HepG2 (cell line): ENCODE measurements around the gene ARHGEF40. TPM values are rescaled to one million over a fixed set of nuclear protein-coding genes. Genes with fewer than 3 reads are reported as not detected.

Source experiments
- HDAC2 ChIP-seq: sonication (generic); formaldehyde crosslinking; IDR thresholded peaks from 2 replicates; pipeline ENCODE4 v1.4.0; 2020; ENCODE audit warnings: missing genetic modification reagents
- KAT7 ChIP-seq: IDR thresholded peaks from 2 replicates; pipeline ENCODE4 v1.6.1; 2018; ENCODE audit warnings: borderline replicate concordance, missing compliant biosample characterization
- KDM5A ChIP-seq: fragments of 200-600 bp; sonication (generic); IDR thresholded peaks from 2 replicates; pipeline ENCODE4 v1.7.0; 2018; ENCODE audit warnings: antibody characterized with exemption, mild to moderate bottlenecking, low read length, borderline replicate concordance
- KDM5B ChIP-seq: sonication (generic); formaldehyde crosslinking; IDR thresholded peaks from 2 replicates; pipeline ENCODE4 v1.4.0; 2020; ENCODE audit warnings: missing genetic modification reagents, mild to moderate bottlenecking, borderline replicate concordance
- MEIS2 ChIP-seq: sonication (generic); formaldehyde crosslinking; IDR thresholded peaks from 2 replicates; pipeline ENCODE4 v1.9.0; 2021; ENCODE audit warnings: mild to moderate bottlenecking, missing genetic modification reagents
- SALL1 ChIP-seq: sonication (generic); formaldehyde crosslinking; IDR thresholded peaks from 2 replicates; pipeline ENCODE4 v1.8.0; 2022; ENCODE audit warnings: mild to moderate bottlenecking, missing genetic modification reagents
- SALL2 ChIP-seq: sonication (generic); formaldehyde crosslinking; IDR thresholded peaks from 2 replicates; pipeline ENCODE4 v1.8.1; 2023; ENCODE audit warnings: mild to moderate bottlenecking, missing genetic modification reagents, inconsistent platforms
- SPEN ChIP-seq: sonication (generic); formaldehyde crosslinking; IDR thresholded peaks from 2 replicates; pipeline ENCODE4 v1.5.1; 2020; ENCODE audit warnings: low read depth, mild to moderate bottlenecking, missing genetic modification reagents
- SRSF4 ChIP-seq: fragments of 200-400 bp; formaldehyde crosslinking; IDR thresholded peaks from one replicate; pipeline ENCODE4 v1.6.1; 2018; ENCODE audit warnings: mild to moderate bottlenecking, low read depth, low read length, moderate library complexity; ENCODE audit not compliant: poor library complexity, severe bottlenecking
- ZNF101 ChIP-seq: sonication (generic); formaldehyde crosslinking; IDR thresholded peaks from 2 replicates; pipeline ENCODE4 v1.4.0; 2020; ENCODE audit warnings: mild to moderate bottlenecking, low read depth, missing genetic modification reagents, borderline replicate concordance
- ZNF230 ChIP-seq: sonication (generic); formaldehyde crosslinking; IDR thresholded peaks from 2 replicates; pipeline ENCODE4 v1.4.0; 2020; ENCODE audit warnings: mild to moderate bottlenecking, missing genetic modification reagents
- ZNF660 ChIP-seq: sonication (generic); formaldehyde crosslinking; IDR thresholded peaks from 2 replicates; pipeline ENCODE4 v1.5.1; 2020; ENCODE audit warnings: mild to moderate bottlenecking, low read depth, missing genetic modification reagents, borderline replicate concordance
- polyA plus RNA-seq, 8 experiments: library from polyadenylated mRNA; depleted of rRNA in 3 of 8; stranded (reverse) in 7 of 8; unstranded in 1 of 8; fragments of >200 nt; fragmentation: Illumina TruSeq in 4 of 8; extraction: Trizol in 4 of 8; gene quantifications; 2 replicates each; pipeline versions ENCODE4 v1.2.1 to v1.2.3, GENCODE V29; 2011 to 2016; ENCODE audit warnings: low read depth in 4 of 8, missing spikeins in 1 of 8, mixed read lengths in 1 of 8; ENCODE audit not compliant: insufficient read depth in 1 of 8
- total RNA-seq, 5 experiments: library from RNA; depleted of rRNA; stranded (reverse); fragments of >200 nt; fragmentation: Illumina TruSeq; extraction: Trizol; gene quantifications; 2 replicates each; pipeline ENCODE4 v1.2.3, GENCODE V29; 2016; ENCODE audit warnings: low read depth in 1 of 5
- TF ChIP-seq, protein P1 (sequence below): sonication (generic); formaldehyde crosslinking; IDR thresholded peaks from 2 replicates; pipeline ENCODE4 v1.4.0; 2020; ENCODE audit warnings: missing genetic modification reagents, mild to moderate bottlenecking, borderline replicate concordance
- TF ChIP-seq, protein P2 (sequence below): sonication (generic); formaldehyde crosslinking; IDR thresholded peaks from 2 replicates; pipeline ENCODE4 v1.5.1; 2020; ENCODE audit warnings: missing genetic modification reagents, mild to moderate bottlenecking, borderline replicate concordance
- TF ChIP-seq, protein P3 (sequence below): sonication (generic); formaldehyde crosslinking; IDR thresholded peaks from 2 replicates; pipeline ENCODE4 v1.5.0; 2020; ENCODE audit warnings: missing genetic modification reagents

ARHGEF40 gene
- total and polyA plus RNA-seq, 2 of the 13 experiments (the other 11 are each of a cell fraction or from before 2014, with no cell fraction given), result 28.1 to 78.1 TPM

DNA sequence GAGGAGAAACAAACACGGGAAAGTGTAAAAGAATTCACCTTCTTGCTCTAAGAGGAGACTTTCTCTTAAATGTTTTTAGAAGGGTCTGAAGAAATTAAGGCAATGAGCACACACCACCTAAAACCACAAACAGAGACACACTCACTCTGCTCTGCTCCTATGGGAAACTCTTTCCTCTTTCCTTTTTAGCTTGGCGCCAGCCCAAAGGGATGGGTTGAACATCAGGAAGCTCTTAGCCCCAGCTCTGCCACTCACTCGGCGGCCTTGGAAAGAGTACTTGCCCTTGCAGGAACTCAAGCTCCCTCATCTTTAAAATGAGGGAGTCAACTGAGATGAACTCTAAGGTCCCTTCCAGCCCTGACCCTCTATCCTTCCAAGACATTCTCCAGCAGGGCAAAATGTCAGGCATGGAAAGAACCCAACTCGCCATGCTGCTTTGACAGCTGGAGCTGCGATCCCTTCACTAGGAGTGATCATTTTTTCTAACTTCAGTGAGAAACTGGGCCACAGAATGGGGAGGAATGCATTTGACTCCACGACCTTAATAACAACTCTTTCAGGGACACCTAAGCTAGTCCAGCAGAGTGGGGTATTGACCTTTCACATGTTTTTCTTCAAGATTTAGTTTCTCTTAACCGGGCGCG is 13.5 kb upstream of the ARHGEF40 start (continued):
- no peak for TF ChIP-seq HDAC2 (CRISPR knock-in tag)
- TF ChIP-seq, protein P1, sequence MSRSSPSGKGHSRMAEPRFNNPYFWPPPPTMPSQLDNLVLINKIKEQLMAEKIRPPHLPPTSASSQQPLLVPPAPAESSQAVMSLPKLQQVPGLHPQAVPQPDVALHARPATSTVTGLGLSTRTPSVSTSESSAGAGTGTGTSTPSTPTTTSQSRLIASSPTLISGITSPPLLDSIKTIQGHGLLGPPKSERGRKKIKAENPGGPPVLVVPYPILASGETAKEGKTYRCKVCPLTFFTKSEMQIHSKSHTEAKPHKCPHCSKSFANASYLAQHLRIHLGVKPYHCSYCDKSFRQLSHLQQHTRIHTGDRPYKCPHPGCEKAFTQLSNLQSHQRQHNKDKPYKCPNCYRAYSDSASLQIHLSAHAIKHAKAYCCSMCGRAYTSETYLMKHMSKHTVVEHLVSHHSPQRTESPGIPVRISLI (CRISPR knock-in tag), result no peak
- peak; percentile 35; the same call in 1 of the 2 replicates for TF ChIP-seq SPEN (CRISPR knock-in tag)
- no peak for TF ChIP-seq ZNF230 (CRISPR knock-in tag)
- TF ChIP-seq, protein P2, sequence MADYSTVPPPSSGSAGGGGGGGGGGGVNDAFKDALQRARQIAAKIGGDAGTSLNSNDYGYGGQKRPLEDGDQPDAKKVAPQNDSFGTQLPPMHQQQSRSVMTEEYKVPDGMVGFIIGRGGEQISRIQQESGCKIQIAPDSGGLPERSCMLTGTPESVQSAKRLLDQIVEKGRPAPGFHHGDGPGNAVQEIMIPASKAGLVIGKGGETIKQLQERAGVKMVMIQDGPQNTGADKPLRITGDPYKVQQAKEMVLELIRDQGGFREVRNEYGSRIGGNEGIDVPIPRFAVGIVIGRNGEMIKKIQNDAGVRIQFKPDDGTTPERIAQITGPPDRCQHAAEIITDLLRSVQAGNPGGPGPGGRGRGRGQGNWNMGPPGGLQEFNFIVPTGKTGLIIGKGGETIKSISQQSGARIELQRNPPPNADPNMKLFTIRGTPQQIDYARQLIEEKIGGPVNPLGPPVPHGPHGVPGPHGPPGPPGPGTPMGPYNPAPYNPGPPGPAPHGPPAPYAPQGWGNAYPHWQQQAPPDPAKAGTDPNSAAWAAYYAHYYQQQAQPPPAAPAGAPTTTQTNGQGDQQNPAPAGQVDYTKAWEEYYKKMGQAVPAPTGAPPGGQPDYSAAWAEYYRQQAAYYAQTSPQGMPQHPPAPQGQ, result no peak
- TF ChIP-seq ZNF101, result no peak
- TF ChIP-seq KDM5A, result no peak
- TF ChIP-seq, protein P3, sequence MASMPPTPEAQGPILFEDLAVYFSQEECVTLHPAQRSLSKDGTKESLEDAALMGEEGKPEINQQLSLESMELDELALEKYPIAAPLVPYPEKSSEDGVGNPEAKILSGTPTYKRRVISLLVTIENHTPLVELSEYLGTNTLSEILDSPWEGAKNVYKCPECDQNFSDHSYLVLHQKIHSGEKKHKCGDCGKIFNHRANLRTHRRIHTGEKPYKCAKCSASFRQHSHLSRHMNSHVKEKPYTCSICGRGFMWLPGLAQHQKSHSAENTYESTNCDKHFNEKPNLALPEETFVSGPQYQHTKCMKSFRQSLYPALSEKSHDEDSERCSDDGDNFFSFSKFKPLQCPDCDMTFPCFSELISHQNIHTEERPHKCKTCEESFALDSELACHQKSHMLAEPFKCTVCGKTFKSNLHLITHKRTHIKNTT, result no peak
- TF ChIP-seq SRSF4, result no peak
- no peak for TF ChIP-seq KDM5B (CRISPR knock-in tag)
- TF ChIP-seq KAT7 (CRISPR knock-in tag), result no peak
- TF ChIP-seq SALL1, result no peak
- no peak for TF ChIP-seq MEIS2 (CRISPR knock-in tag)
- TF ChIP-seq ZNF660, result no peak
- TF ChIP-seq SALL2, result no peak
